Posterior vena cava (tissue), 2 donors: ENCODE results near the gene EPB41L1. TPM values are rescaled to one million over a fixed set of nuclear protein-coding genes. Genes with fewer than 3 reads are reported as not detected.

Source experiments
- DNase-seq: peaks from one replicate; pipeline ENCODE4 v3.0.0-alpha.2; 2020; ENCODE audit warnings: low spot score
- intact Hi-C, 2 donors: fragments of 100-400 bp; cut with DNase I; formaldehyde crosslinking; loops; one replicate each; pipeline versions ENCODE4 v1.14.1 to v1.14.2; 2022 to 2023
- total RNA-seq, 2 donors: library from RNA; stranded (reverse); fragmentation: NEBNext Ultra II Directional; extraction: Animal tissue kit (Norgen Biotek cat#: 25700); gene quantifications; one replicate each; pipeline ENCODE4 v1.2.1, GENCODE V29; 2021
- donor health status: DM: yes; HTN: yes; CAD: no.
- donor health status: DM: yes; HTN: yes; CAD: no.

Gene EPB41L1
- total RNA-seq, 2 donors from 2014 or later = 39.3 to 58.2 TPM

DNA sequence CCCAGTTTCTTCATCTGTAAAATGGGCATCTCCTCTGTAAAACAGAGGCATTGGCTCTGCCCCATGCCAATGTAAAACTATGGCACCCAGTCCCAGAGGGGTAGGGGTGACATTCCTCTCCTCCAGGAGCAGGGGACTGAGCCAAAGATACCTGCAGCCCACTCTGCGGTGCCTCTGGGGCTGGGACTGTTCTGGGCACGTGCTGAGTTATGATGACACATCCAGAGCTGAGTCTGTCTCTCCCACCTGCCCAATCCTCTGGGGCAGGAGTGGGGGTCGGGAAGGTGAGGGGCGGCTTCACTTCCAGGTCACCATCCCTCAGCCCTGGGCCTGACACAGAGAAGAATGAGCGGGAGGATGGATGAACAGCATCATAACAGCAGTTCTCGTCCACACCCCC is 111.6 kb downstream of the EPB41L1 start:
- DNase-seq = no peak
- intact Hi-C loops = no loop called here

DNA sequence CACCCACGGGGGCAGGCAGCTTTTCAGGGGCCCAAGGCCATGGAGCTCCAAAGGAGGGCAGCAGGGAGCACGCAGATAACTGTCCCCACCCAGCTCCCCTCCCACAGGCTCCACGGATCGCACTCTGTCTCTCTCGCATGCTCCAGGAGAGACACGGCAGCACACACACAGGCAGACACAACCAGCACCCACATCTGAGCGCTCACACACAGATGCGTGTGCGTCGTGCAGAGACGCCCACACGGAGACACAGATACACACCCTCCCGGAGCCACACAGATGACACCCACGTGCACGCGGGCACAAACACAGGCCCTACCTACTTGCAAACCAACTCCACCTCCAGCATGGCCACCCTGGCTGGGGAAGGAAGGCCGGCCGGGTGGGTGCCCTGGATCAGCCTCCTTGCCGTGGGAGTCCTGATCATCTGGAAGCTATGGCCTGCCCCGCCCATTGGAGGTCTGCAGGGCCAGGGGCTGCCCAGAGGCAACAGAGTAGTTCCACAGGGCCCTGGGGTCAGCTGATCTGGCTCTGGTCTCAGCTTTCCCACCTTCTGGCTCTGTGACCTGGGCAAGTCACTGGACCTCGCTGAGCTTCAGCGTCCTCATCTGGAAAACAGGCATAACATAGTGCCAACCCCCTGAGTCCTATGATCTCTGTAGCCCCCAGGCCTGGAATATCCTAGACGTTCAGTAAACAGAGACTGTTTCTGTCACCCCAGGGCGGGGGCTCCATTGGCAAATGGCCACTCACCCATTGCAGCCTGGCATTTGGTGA is 113.3 kb downstream of the EPB41L1 start:
- DNase-seq = no peak
- intact Hi-C loops = no loop called here

- intact Hi-C loops = no loop called here
- no peak for DNase-seq
Measured at GRCh38 chr20:36268440-36269342, 114.2 kb downstream of the EPB41L1 start.

- intact Hi-C loops = no loop called here
Measured at GRCh38 chr20:36269507-36269906, 115.0 kb downstream of the EPB41L1 start.

DNA sequence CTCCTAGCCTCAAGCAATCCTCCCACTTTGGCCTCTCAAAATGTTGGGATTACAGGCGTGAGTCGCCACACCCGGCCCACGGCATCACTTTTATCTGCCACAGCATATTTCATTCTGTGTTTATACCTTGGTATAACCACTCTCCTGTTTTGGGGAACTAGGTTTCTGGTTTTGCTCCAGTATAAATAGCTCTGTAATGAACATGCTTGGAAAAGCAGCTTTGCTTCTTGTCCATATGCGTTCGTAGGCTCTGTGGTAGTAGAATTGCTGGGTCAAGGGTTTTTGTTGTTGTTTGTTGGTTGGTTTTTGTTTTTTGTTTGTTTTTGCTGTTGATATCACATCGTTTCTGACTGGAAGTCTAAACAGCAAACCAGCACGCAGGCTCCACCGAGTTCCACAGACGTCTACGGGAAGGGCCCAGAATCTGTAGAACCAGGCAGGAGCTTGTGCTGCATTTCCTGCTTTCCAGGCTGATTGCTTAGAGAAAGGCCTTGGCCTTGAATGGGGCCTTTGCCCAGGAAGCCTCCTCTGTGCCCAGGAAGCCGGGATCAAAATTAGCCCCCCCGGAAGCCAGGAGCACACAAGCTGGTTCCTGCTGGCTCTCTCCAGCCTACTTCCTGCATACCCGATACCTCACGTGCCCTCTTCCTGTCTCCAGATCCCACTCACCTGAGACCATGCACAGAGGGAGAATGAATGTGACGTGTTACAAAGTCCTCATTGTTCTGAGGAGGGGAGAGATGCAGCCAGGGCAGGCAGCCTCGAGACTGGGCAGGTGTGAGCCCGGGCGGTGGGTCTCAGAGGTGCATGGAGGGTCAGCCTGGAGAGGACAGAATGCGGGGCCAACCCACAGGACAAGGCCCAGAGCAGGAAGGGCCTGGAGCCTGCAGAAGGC is 116.5 kb downstream of the EPB41L1 start:
- intact Hi-C loops = no loop called here
- DNase-seq = no peak

More at GRCh38 chr20:36269507-36269906, 115.0 kb downstream of the EPB41L1 start:
- DNase-seq = no peak

DNA sequence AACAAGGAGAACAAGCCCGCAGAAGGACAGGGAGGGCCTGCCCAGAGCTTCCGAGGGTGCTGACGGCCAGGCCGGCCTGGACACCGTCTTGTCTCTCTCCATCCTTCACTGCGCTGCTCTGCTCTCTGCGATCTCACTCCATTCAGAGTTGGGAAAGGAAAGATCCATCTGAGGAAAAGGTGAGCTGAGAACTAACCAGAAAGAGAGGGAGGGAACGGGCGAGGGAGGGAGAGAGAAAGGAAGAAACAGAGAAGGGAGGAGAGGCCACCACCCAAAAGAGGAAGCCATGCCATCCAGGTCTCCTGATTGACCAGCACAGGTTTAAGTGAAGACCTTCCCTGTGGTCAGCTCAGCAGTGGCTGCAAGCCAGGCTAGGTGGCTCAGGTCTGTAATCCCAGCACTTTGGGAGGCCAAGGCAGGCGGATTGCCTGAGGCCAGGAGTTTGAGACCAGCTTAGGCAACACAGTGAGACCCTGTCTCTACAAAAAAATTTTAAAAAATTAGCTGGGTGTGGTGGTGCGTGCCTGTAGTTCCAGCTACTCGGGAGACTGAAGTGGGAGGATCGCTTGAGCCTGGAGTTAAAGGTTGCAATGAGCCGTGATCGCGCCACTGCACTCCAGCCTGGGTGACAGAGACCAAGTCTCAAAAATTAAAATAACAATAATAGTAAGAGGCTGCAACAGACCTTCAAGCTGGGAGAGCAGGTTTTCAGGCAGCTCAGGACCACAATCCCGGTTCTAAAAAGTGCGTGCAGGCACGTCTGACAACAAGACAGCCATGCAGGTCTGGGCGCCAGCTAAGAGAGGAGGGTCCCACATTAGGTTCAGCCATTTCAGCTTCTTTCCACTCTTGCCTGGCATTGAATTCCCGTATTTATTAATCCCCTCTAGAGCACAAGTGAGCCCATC is 117.4 kb downstream of the EPB41L1 start:
- DNase-seq = no peak
- intact Hi-C loops = no loop called here

DNA sequence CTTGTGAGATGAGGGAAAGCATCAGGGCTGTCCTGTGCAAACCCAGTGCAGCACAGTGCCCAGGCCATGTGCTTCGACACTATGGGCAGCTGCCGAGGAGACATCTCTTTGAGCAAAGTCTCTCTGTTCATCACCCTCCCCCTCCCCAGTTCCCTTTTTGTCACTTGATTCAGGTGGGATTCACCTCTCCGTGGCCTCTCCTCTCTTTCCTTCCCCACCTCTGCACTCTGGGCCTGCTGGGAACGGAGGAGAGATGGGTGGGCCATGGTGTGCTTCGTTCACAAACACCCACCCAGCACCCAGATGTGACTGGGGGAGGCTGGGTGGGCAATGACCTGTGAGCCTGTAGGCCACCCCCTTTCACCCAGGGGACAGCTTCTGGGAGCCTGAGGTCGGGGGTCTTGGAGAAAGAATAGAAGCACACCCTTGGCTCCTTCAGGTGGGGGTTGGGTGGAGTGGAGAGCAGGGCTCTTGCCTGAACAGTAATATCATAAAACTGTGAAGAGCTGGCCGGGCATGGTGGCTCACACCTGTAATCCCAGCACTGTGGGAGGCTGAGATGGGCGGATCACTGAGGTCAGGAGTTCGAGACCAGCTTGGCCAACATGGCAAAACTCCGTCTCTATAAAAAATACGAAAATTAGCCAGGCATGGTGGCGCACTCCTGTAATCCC is 118.1 kb downstream of the EPB41L1 start:
- DNase-seq = no peak
- intact Hi-C loops = no loop called here

DNA sequence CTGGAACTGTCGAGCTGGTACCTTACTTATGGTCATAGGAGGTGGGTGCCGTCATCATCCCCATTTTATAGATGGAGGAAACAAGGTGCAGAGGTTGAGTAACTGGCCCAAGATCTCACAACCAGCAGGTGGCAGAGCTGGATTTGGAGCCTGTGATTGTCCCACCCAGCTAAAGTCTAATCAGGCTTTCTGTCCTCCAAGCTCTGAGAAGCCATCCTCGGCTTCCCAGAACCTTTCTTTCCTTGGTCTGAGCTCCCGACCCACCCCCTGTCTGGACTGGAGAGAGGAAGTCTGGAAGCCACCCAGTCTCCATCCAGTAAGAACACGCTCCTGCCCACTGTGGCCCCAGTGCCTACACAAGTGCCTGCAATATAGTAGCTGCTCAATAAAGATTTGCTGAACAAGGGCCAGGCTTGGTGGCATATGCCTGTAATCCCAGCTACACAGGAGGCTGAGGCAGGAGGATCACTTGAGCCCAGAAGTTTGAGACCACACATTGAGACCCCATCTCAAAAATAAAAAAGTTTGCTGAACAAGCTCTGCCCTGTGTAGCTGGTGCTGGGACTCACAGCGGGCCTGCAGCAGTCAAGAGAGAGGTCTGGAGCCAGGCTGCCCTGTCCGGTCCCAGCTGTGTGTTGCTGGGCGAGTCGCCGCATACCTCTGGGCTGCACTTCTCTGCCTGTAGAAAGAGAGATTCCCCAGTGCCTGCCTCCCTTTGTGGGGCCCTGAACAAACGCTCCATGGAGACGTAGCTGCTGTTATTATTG is 119.1 kb downstream of the EPB41L1 start:
- intact Hi-C loops = no loop called here
- DNase-seq = peak; percentile 48

GRCh38 chr20:36274181-36274841 is 119.8 kb downstream of the EPB41L1 start:
- intact Hi-C loops = no loop called here
- DNase-seq = peak; percentile 56

- intact Hi-C loops = no loop called here
Measured at GRCh38 chr20:36275011-36275410, 120.5 kb downstream of the EPB41L1 start.

DNA sequence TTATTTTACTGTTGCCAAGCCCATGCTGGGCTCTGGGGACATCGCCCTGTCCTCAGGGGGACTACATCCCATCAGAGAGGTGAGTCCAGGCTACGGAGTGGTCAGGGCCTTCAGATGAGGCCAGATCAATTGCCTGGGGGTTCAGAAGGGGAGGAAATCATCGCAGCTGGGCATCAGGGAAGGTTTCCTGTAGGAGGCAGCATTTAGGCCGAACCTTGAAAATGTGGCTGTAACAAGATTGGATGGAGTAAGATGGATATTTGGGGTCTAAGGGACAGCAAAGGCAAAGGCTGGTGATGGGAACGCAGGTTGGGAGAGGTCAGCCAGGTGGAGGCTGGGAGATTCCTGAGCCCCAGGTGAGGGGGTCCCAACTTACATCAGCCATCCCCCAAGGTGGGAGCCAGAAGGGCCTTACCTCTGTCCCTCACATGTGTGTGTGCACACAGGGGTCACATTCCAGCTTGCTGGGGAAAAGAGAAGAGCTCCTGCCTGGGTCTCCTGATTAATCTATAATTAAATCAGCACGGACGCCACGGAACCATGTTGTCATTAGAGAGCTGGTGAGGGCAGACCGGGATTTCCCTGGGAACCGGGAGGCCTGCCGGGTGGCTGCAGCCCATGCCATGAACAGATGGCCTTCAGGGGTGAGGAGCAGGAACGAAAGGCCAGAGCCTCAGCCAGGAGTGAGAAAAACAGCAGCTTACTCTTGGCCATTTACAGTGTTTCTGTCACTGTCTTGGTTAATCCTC is 121.1 kb downstream of the EPB41L1 start:
- intact Hi-C loops = no loop called here
- no peak for DNase-seq

More at GRCh38 chr20:36275011-36275410, 120.5 kb downstream of the EPB41L1 start:
- DNase-seq = no peak

DNA sequence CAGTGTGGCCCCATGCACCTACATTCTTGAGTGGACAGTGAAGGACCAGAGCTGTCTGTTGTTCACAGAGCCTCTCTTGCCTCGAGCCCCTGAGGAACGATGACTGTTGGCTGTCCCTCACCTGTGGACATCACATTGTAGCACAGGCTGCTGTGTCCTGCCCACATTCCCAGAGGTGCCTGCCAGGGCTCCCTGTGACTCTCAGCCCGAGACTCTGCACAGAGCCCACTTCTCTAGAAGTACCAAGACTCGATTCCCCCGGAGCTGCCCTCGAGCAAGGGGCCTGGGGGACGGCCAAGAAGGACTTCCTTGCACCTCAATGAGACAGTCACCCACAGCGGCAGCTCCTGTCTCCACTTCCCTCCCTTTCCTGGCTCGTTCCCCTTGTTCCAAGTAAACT is 123.0 kb downstream of the EPB41L1 start:
- DNase-seq = no peak
- intact Hi-C loops = no loop called here

DNA sequence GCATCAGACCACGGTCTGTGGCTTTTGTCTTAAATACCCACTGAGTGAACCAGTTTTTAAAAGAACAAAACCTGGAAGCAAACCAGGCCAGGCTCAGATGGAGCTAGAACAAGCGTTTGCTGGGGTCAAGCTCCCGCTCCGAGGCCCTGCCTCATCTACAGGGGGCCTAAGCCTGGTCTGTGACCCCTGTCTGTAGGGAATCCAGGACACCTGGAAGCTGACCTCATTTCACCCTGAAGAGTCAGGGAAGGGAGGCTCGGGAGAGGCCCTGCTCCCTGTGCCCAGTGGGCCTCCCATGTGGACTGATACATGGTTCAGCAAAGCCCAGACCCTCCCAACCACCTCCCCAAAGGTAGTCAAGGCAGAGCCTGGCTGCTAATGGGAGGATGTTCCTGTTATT is 124.8 kb downstream of the EPB41L1 start:
- intact Hi-C loops = no loop called here
- peak; percentile 73 for DNase-seq

DNA sequence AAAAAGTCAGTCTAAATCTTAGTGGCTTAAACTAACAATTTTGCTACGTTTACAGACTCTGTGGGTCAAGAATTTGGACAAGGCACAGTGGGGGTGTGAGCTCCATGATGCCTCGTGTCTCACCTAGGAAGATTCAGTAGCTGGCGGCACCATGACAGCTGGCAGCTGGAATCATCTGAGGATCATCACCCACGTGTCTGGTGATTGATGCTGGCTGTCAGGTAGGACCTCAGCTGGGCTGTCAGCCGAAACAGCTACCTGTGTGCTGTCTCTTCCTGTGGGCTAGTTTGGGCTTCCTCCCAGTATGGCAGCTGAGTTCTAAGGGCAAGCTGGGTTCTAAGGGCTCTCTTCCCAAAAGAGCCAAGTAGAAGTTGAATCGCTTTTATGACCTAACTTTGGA is 125.2 kb downstream of the EPB41L1 start:
- intact Hi-C loops = no loop called here

DNA sequence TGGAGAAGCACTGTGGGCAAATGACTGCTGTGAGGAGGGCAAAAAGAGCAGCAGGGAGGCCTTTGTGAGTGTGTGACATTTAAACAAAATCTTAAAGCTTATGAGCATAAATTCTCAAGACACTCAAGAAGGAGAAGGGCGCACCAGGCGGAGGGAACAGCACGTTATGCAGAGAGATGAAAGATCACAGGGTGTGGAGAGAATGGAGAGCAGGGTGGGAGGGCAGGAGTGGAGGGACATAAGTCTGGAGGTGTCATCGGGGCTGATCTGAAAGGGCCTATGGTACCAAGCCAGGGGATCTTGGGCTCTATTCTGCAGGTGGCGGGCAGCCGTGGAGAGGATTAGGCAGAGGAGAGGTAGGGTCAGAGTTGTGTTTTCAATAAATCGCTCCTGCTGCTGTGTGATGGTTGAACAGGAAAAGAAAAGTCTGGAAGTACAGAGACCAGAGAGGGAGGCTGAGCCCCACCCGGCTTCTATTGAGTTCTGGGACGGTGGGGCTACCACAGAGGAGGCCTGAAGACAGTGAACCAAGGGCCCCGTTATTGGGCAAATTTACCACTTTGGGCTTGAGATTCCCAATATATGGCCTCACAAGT is 127.3 kb downstream of the EPB41L1 start:
- intact Hi-C loops = no loop called here
- DNase-seq = no peak

More for the DNA sequence above, 125.2 kb downstream of the EPB41L1 start:
- DNase-seq = peak; percentile 36
